Measurements from ENCODE around the gene GPR68.

Gene GPR68

DNA sequence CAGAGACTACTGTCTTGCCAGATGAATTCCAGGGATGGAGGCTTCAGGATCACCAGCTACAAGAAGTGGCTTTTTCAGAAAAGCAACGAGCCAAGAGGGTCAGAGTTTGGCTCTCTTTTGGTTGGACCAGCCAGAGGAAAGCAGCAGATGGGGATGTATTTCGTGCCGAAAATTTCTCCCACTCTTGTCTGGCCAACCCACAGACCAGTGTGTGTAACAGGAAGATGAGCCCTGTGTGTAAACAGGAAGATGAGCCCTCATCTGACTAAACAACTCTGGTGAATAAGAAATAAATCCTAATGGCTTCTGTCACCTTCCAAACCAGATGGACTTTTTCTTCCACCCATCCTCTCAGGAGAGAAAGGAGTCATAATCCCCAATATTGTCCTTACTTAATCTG is 13.1 kb downstream of the GPR68 start:
- H3K4me1 ChIP-seq (ENCODE audit: control insufficient read depth, insufficient read depth, low read length): no peaks in the 10 kb centered on the region
- POLR2A ChIA-PET: no interaction called here

DNA sequence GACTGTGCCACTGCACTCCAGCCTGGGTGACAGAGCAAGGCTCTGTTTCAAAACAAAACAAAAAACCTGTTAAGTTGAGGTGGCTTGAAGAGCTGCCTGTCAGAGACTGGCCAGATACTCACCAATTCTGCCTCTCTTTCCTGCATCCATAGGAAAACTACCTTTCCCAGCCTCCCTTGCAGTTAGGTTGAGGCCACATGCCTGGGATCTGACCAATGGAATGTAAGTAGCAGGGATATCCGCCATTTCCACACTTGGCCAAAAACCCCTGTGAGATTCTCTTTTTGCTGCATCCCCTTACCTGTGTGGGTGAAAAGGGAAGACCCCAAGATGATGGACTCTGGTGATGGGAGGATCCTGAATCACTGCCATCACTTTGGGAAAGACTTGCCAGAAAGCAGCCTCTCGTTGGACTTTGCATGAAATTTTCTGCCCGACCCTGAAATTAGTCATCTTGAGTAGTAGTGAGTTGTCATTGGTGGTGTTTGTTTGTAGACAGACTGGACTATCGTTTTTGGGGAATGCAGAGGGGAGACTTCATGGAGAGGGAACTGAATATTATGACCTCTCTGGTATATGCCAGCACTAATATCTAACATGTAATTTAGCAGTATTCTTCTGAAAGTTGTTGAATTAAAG is 14.0 kb downstream of the GPR68 start:
- ChIA-PET POLR2A (interaction anchor here (0.6 kb wide), 1 partner anchor 45 kb away, joined by 3 read pairs; no protein-coding TSS in a partner anchor), CTCF (interaction anchor here (0.6 kb wide), 1 partner anchor 60 kb away, joined by 4 read pairs; no protein-coding TSS in a partner anchor)
- H3K9me3 ChIP-seq (ENCODE audit: control insufficient read depth, insufficient read depth, low read depth, low read length): no peaks in the 10 kb centered on the region
- TF ChIP-seq ZNF48 (tag by site-specific recombination; IDR thresholded peaks at IDR 0.05): no peak
- TF ChIP-seq ZNF155 (tag by site-specific recombination; IDR thresholded peaks at IDR 0.05): no peak
- TF ChIP-seq ZBTB7A (tag by site-specific recombination; IDR thresholded peaks at IDR 0.05; ENCODE audit: low read depth): no peak
- TF ChIP-seq, protein P1, sequence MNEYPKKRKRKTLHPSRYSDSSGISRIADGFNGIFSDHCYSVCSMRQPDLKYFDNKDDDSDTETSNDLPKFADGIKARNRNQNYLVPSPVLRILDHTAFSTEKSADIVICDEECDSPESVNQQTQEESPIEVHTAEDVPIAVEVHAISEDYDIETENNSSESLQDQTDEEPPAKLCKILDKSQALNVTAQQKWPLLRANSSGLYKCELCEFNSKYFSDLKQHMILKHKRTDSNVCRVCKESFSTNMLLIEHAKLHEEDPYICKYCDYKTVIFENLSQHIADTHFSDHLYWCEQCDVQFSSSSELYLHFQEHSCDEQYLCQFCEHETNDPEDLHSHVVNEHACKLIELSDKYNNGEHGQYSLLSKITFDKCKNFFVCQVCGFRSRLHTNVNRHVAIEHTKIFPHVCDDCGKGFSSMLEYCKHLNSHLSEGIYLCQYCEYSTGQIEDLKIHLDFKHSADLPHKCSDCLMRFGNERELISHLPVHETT (tag by site-specific recombination; IDR thresholded peaks at IDR 0.05): no peak
- TF ChIP-seq, protein P2, sequence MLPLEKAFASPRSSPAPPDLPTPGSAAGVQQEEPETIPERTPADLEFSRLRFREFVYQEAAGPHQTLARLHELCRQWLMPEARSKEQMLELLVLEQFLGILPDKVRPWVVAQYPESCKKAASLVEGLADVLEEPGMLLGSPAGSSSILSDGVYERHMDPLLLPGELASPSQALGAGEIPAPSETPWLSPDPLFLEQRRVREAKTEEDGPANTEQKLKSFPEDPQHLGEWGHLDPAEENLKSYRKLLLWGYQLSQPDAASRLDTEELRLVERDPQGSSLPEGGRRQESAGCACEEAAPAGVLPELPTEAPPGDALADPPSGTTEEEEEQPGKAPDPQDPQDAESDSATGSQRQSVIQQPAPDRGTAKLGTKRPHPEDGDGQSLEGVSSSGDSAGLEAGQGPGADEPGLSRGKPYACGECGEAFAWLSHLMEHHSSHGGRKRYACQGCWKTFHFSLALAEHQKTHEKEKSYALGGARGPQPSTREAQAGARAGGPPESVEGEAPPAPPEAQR (tag by site-specific recombination; IDR thresholded peaks at IDR 0.05): no peak
- no peak for TF ChIP-seq HOXA7 (CRISPR knock-in tag; IDR thresholded peaks at IDR 0.05; ENCODE audit: borderline replicate concordance)
- no peak for TF ChIP-seq ZNF202 (tag by site-specific recombination; IDR thresholded peaks at IDR 0.05; ENCODE audit: borderline replicate concordance)
- TF ChIP-seq ZNF670 (tag by site-specific recombination; IDR thresholded peaks at IDR 0.05; ENCODE audit: low read depth): no peak
- no peak for TF ChIP-seq ZBTB8A (tag by site-specific recombination; IDR thresholded peaks at IDR 0.05)
- TF ChIP-seq, protein P3, sequence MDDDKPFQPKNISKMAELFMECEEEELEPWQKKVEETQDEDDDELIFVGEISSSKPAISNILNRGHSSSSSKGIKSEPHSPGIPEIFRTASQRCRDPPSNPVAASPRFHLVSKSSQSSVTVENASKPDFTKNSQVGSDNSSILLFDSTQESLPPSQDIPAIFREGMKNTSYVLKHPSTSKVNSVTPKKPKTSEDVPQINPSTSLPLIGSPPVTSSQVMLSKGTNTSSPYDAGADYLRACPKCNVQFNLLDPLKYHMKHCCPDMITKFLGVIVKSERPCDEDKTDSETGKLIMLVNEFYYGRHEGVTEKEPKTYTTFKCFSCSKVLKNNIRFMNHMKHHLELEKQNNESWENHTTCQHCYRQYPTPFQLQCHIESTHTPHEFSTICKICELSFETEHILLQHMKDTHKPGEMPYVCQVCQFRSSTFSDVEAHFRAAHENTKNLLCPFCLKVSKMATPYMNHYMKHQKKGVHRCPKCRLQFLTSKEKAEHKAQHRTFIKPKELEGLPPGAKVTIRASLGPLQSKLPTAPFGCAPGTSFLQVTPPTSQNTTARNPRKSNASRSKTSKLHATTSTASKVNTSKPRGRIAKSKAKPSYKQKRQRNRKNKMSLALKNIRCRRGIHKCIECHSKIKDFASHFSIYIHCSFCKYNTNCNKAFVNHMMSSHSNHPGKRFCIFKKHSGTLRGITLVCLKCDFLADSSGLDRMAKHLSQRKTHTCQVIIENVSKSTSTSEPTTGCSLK (tag by site-specific recombination; IDR thresholded peaks at IDR 0.05): no peak
- no peak for TF ChIP-seq FEZF1 (tag by site-specific recombination; IDR thresholded peaks at IDR 0.05)
- TF ChIP-seq, protein P4, sequence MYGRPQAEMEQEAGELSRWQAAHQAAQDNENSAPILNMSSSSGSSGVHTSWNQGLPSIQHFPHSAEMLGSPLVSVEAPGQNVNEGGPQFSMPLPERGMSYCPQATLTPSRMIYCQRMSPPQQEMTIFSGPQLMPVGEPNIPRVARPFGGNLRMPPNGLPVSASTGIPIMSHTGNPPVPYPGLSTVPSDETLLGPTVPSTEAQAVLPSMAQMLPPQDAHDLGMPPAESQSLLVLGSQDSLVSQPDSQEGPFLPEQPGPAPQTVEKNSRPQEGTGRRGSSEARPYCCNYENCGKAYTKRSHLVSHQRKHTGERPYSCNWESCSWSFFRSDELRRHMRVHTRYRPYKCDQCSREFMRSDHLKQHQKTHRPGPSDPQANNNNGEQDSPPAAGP (tag by site-specific recombination; IDR thresholded peaks at IDR 0.05): no peak
- no peaks in the 10 kb centered on the region for H3K4me1 ChIP-seq (ENCODE audit: control insufficient read depth, insufficient read depth, low read length)
- no peak overlapping the region for H3K27ac ChIP-seq (ENCODE audit: extremely low read depth, low read depth, low read length)
- H3K36me3 ChIP-seq (ENCODE audit: control insufficient read depth in 2 of 2, insufficient read depth in 1 of 2, low read length in 2 of 2): no peaks in the 10 kb centered on the region
- no peak overlapping the region for H3K4me3 ChIP-seq (ENCODE audit: low read depth, low read length)

More for the DNA sequence above, 13.1 kb downstream of the GPR68 start:
- CTCF ChIA-PET: no interaction called here
- Histone ChIP-seq H3K27ac (ENCODE audit: extremely low read depth, low read depth, low read length) (no peak overlapping the region), H3K9me3 (ENCODE audit: control insufficient read depth, insufficient read depth, low read depth, low read length) (no peaks in the 10 kb centered on the region), H3K36me3 (ENCODE audit: control insufficient read depth in 2 of 2, insufficient read depth in 1 of 2, low read length in 2 of 2) (no peaks in the 10 kb centered on the region), H3K4me3 (ENCODE audit: low read depth, low read length) (no peak overlapping the region)
- TF ChIP-seq ZNF660 (tag by site-specific recombination; IDR thresholded peaks at IDR 0.05): no peak

DNA sequence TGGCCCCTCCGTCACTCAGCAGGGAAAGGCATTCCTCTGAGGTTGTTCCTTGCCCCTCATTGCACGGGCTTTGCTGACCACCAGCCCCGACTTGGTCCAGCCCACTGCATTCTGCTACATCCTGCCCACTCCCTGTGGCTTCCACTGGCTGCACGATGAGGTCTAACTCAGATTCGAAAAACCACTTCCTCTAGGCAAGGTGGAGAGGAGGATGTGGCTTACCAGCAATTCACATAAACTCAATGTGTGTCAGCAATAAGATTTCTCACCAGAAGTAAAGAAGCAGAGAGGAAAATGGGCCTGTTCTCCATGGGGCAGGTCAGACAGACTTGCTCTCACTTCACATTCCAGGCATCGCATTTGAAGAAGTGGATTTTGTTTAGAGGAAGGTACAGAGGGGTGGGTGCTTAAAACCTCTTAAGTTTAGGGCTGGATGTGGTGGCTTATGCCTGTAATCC is 14.7 kb downstream of the GPR68 start:
- CTCF ChIA-PET: no interaction called here
- no peak overlapping the region for H3K4me3 ChIP-seq (ENCODE audit: low read depth, low read length)
- H3K36me3 ChIP-seq (ENCODE audit: control insufficient read depth in 2 of 2, insufficient read depth in 1 of 2, low read length in 2 of 2): no peaks in the 10 kb centered on the region
- no peak overlapping the region for H3K27ac ChIP-seq (ENCODE audit: extremely low read depth, low read depth, low read length)
- no peaks in the 10 kb centered on the region for H3K9me3 ChIP-seq (ENCODE audit: control insufficient read depth, insufficient read depth, low read depth, low read length)
- POLR2A ChIA-PET: no interaction called here
- no peaks in the 10 kb centered on the region for H3K4me1 ChIP-seq (ENCODE audit: control insufficient read depth, insufficient read depth, low read length)
- no peak for TF ChIP-seq ZNF514 (tag by site-specific recombination; IDR thresholded peaks at IDR 0.05)
- no peak for TF ChIP-seq ZNF174 (tag by site-specific recombination; IDR thresholded peaks at IDR 0.05)
- TF ChIP-seq, protein P5, sequence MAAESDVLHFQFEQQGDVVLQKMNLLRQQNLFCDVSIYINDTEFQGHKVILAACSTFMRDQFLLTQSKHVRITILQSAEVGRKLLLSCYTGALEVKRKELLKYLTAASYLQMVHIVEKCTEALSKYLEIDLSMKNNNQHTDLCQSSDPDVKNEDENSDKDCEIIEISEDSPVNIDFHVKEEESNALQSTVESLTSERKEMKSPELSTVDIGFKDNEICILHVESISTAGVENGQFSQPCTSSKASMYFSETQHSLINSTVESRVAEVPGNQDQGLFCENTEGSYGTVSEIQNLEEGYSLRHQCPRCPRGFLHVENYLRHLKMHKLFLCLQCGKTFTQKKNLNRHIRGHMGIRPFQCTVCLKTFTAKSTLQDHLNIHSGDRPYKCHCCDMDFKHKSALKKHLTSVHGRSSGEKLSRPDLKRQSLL (tag by site-specific recombination; IDR thresholded peaks at IDR 0.05): no peak
- TF ChIP-seq ZSCAN30 (tag by site-specific recombination; IDR thresholded peaks at IDR 0.05): no peak
- TF ChIP-seq ZNF132 (tag by site-specific recombination; IDR thresholded peaks at IDR 0.05; ENCODE audit: borderline replicate concordance): no peak
- no peak for TF ChIP-seq ZNF350 (tag by site-specific recombination; IDR thresholded peaks at IDR 0.05)
- TF ChIP-seq SETDB1 (IDR thresholded peaks at IDR 0.05; ENCODE audit: insufficient read length, low read length): no peak
- no peak for TF ChIP-seq REPIN1 (tag by site-specific recombination; IDR thresholded peaks at IDR 0.05; ENCODE audit: low read depth)
- no peak for TF ChIP-seq SALL2 (tag by site-specific recombination; IDR thresholded peaks at IDR 0.05; ENCODE audit: borderline replicate concordance)
